Mesothelial cell of epicardium (in vitro differentiated cells): ENCODE measurements around the gene EMX1. TPM values are rescaled to one million over a fixed set of nuclear protein-coding genes. Genes with fewer than 3 reads are reported as not detected.
"Not testable (repeated sequence)": the region's sequence is repeated elsewhere in the genome, so short reads cannot be mapped to it uniquely, and the experiment has no call there.

Experiments
- DNase-seq, 2 experiments: peaks; one replicate each; pipeline ENCODE4 v3.0.0; 2021; ENCODE audit warnings: low spot score in 2 of 2; ENCODE audit not compliant: unreplicated experiment in 2 of 2
- H3K27ac Mint-ChIP-seq: 2 replicates; pipeline ENCODE4 v1.8.0; 2021; ENCODE audit warnings: mixed read lengths
- H3K27me3 Mint-ChIP-seq: 2 replicates; pipeline ENCODE4 v1.8.0; 2021; ENCODE audit warnings: low read depth, mixed read lengths
- H3K36me3 Mint-ChIP-seq: 2 replicates; pipeline ENCODE4 v1.8.0; 2021; ENCODE audit warnings: mixed read lengths
- H3K4me1 Mint-ChIP-seq: 2 replicates; pipeline ENCODE4 v1.8.0; 2021; ENCODE audit warnings: mixed read lengths
- H3K4me3 Mint-ChIP-seq: 2 replicates; pipeline ENCODE4 v1.8.0; 2021; ENCODE audit warnings: mild to moderate bottlenecking, moderate library complexity, mixed read lengths
- H3K9me3 Mint-ChIP-seq: 2 replicates; pipeline ENCODE4 v1.8.0; 2021; ENCODE audit warnings: mixed read lengths
- CTCF ChIP-seq: fragments of 200-600 bp; sonication (generic); IDR thresholded peaks from one replicate; pipeline ENCODE4 v1.5.0; 2021; ENCODE audit warnings: antibody characterized with exemption; ENCODE audit not compliant: unreplicated experiment
- total RNA-seq: library from RNA; stranded (reverse); gene quantifications from 3 replicates; pipeline ENCODE4 v1.2.1, GENCODE V29; 2021

Gene EMX1
- total RNA-seq, 1 donor from 2014 or later, result not detected

DNA sequence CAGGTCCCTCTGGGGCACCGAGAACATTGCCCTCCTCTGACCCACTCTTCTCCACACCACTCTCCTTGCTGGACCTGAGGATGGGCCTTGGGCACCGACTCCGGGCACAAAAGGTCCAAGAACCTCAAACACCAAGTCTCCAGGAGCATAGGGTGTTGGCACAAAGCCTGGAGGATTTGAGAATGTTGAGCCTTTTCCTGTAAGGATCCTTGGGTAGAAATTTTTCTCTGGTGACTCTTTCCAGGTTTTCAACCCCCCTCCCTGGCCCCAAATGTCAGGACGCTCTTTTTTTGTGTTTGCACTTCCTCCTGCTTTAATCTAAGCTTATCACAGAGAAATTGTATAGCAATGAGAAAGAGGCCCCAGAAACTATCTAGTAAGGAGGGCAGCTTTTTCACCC lies 20.9 kb upstream of the EMX1 start:
- Mint-ChIP-seq H3K27ac (no peak overlapping the region), H3K4me3 (no peak overlapping the region), H3K9me3 (no peaks in the 10 kb centered on the region), H3K4me1 (peaks cover 12% of the 10 kb centered on the region), H3K36me3 (peaks cover 4% of the 10 kb centered on the region), H3K27me3 (peaks cover 66% of the 10 kb centered on the region)
- DNase-seq, result no peak
- no peak for TF ChIP-seq CTCF

- peaks cover 80% of the 10 kb centered on the region for H3K27me3 Mint-ChIP-seq
- H3K4me1 Mint-ChIP-seq, result peaks cover 12% of the 10 kb centered on the region
- peaks cover 1% of the 10 kb centered on the region for H3K9me3 Mint-ChIP-seq
- no peak for TF ChIP-seq CTCF
- H3K4me3 Mint-ChIP-seq, result no peak overlapping the region
- no peaks in the 10 kb centered on the region for H3K36me3 Mint-ChIP-seq
- no peak overlapping the region for H3K27ac Mint-ChIP-seq
- no peak for DNase-seq
Measured at GRCh38 chr2:72897785-72898584, 19.3 kb upstream of the EMX1 start.

- Mint-ChIP-seq H3K27ac (no peak overlapping the region), H3K36me3 (no peaks in the 10 kb centered on the region), H3K27me3 (peaks cover 86% of the 10 kb centered on the region), H3K9me3 (peaks cover 4% of the 10 kb centered on the region), H3K4me3 (no peak overlapping the region), H3K4me1 (peaks cover 12% of the 10 kb centered on the region)
- no peak for TF ChIP-seq CTCF
- DNase-seq, result no peak
Measured at GRCh38 chr2:72898585-72898906, 18.8 kb upstream of the EMX1 start.

DNA sequence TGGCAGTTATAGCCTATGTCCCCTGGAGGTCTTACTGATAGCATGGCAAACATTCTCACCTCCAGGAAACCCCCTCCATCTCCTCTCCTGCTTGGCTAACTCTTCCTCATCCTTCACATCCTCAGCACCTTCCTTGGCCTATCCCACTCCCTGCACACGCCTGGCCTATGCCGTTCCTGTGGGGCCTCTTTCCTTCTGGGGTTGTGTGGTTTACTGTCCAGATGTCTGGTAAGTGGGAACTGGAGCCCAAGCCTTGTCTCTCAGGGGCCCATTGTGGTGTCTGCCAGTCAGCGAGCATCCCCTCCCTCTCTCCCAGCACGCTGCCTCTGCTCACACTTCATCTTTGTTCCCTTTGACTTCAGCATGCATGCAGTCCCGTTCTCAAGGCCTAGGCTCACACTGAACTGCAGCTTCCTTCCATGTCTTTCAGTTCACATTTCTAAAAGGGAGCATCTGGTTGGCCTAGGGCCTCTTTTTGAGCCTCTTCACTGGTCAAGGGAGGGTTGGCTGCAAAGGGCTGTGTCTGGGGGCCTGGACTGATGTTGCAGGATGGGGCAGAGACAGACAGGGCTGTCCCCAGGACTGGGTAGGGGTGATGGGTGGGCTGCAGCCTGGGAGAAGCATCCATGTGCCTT lies 17.0 kb upstream of the EMX1 start:
- Mint-ChIP-seq H3K4me1 (peaks cover 12% of the 10 kb centered on the region), H3K9me3 (peaks cover 4% of the 10 kb centered on the region), H3K27ac (no peak overlapping the region), H3K27me3 (peaks cover 93% of the 10 kb centered on the region), H3K36me3 (no peaks in the 10 kb centered on the region), H3K4me3 (no peak overlapping the region)
- TF ChIP-seq CTCF, result no peak
- DNase-seq, result no peak

DNA sequence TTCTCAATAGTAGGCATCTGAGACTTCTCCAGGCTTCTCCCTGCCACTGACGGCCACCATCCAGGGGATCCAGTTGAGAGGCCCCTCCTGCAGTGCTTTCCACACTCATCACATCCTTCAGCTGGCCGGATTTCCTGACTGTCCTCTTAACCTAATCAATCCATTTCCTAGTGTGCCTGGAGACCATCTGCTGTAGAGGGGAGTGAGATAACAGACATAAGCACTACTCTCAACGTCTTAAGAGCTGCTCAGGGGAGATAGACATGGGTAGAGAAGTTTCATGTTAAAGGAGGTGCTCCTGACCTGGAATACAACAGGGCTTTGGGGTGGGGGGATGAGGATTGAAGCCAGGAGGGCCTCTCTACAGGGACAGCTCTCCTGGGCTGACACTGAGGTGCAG lies 15.9 kb upstream of the EMX1 start:
- H3K27ac Mint-ChIP-seq, result no peak overlapping the region

DNA sequence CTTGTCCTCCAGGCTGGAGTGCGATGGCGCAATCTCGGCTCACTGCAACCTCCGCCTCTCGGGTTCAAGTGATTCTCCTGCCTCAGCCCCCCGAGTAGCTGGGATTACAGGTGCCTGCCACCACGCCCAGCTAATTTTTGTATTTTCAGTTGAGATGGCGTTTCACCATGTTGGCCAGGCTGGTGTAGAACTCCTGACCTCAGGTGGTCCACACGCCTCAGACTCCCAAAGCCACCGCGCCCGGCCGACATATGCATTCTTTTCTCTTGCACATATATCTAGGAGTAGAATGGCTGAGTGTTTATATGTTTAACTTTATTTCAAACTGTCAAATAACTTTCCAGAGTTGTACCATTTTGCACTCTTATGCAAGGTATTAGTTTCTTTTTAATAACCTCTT lies 9.9 kb upstream of the EMX1 start:
- H3K27ac Mint-ChIP-seq, H3K36me3 Mint-ChIP-seq, H3K4me1 Mint-ChIP-seq, DNase-seq, H3K9me3 Mint-ChIP-seq, H3K4me3 Mint-ChIP-seq: not testable (repeated sequence)
- peaks cover 97% of the 10 kb centered on the region for H3K27me3 Mint-ChIP-seq

More for the DNA sequence above, 15.9 kb upstream of the EMX1 start:
- DNase-seq, result no peak
- TF ChIP-seq CTCF, result no peak
- Mint-ChIP-seq H3K36me3 (no peaks in the 10 kb centered on the region), H3K4me1 (peaks cover 4% of the 10 kb centered on the region), H3K27me3 (peaks cover 96% of the 10 kb centered on the region), H3K4me3 (no peak overlapping the region), H3K9me3 (peaks cover 9% of the 10 kb centered on the region)
